HEK293 (cell line): ENCODE measurements around the gene MEX3A.

Experiments
- CTCF ChIP-seq: fragments of 450-650 bp; formaldehyde crosslinking; IDR thresholded peaks from 2 replicates; pipeline ENCODE4 v1.5.1; 2016; ENCODE audit warnings: missing biosample characterization, missing genetic modification characterization
- KLF7 ChIP-seq: fragments of 450-650 bp; formaldehyde crosslinking; IDR thresholded peaks from 2 replicates; pipeline ENCODE4 v1.5.1; 2016; ENCODE audit warnings: missing biosample characterization, missing genetic modification characterization, borderline replicate concordance
- SALL2 ChIP-seq: fragments of 450-650 bp; formaldehyde crosslinking; IDR thresholded peaks from 2 replicates; pipeline ENCODE4 v1.5.0; 2017; ENCODE audit warnings: missing biosample characterization, mild to moderate bottlenecking, missing genetic modification characterization, borderline replicate concordance
- SCRT2 ChIP-seq: fragments of 450-650 bp; formaldehyde crosslinking; IDR thresholded peaks from 2 replicates; pipeline ENCODE4 v1.5.1; 2016; ENCODE audit warnings: missing biosample characterization, missing genetic modification characterization
- SP2 ChIP-seq: fragments of 450-650 bp; formaldehyde crosslinking; IDR thresholded peaks from 2 replicates; pipeline ENCODE4 v1.5.1; 2016; ENCODE audit warnings: missing biosample characterization, missing genetic modification characterization
- SP3 ChIP-seq: fragments of 450-650 bp; formaldehyde crosslinking; IDR thresholded peaks from 2 replicates; pipeline ENCODE4 v1.5.1; 2016; ENCODE audit warnings: missing biosample characterization, missing genetic modification characterization
- ZBTB44 ChIP-seq: fragments of 450-650 bp; IDR thresholded peaks from 2 replicates; pipeline ENCODE4 v1.5.1; 2018; ENCODE audit warnings: missing biosample characterization, mild to moderate bottlenecking, missing genetic modification characterization
- ZNF112 ChIP-seq: fragments of 450-650 bp; formaldehyde crosslinking; IDR thresholded peaks from 2 replicates; pipeline ENCODE4 v1.5.0; 2017; ENCODE audit warnings: missing biosample characterization, missing genetic modification characterization
- ZNF169 ChIP-seq: fragments of 450-650 bp; formaldehyde crosslinking; IDR thresholded peaks from 2 replicates; pipeline ENCODE4 v1.5.1; 2016; ENCODE audit warnings: missing biosample characterization, missing genetic modification characterization
- ZNF280D ChIP-seq: fragments of 450-650 bp; formaldehyde crosslinking; IDR thresholded peaks from 2 replicates; pipeline ENCODE4 v1.5.1; 2016; ENCODE audit warnings: missing biosample characterization, missing genetic modification characterization
- ZNF335 ChIP-seq: fragments of 450-650 bp; formaldehyde crosslinking; conservative IDR thresholded peaks from 2 replicates; pipeline ENCODE4 v1.5.1; 2016; ENCODE audit warnings: missing biosample characterization, missing genetic modification characterization
- ZNF560 ChIP-seq: fragments of 450-650 bp; formaldehyde crosslinking; IDR thresholded peaks from 2 replicates; pipeline ENCODE4 v1.5.1; 2017; ENCODE audit warnings: missing biosample characterization, missing genetic modification characterization, borderline replicate concordance
- ZNF596 ChIP-seq: fragments of 450-650 bp; IDR thresholded peaks from 2 replicates; pipeline ENCODE4 v1.5.0; 2018; ENCODE audit warnings: missing biosample characterization, mild to moderate bottlenecking, missing genetic modification characterization, moderate library complexity
- ZNF623 ChIP-seq: fragments of 450-650 bp; formaldehyde crosslinking; IDR thresholded peaks from 2 replicates; pipeline ENCODE4 v1.5.1; 2016; ENCODE audit warnings: missing biosample characterization, missing genetic modification characterization
- ZNF626 ChIP-seq: fragments of 450-650 bp; sonication (Bioruptor Pico); formaldehyde crosslinking; IDR thresholded peaks from 2 replicates; pipeline ENCODE4 v1.5.1; 2018; ENCODE audit warnings: missing biosample characterization, missing genetic modification characterization, inconsistent platforms
- ZNF777 ChIP-seq: fragments of 450-650 bp; formaldehyde crosslinking; IDR thresholded peaks from 2 replicates; pipeline ENCODE4 v1.5.1; 2017; ENCODE audit warnings: missing biosample characterization, missing genetic modification characterization, borderline replicate concordance
- ZNF843 ChIP-seq: fragments of 450-650 bp; formaldehyde crosslinking; IDR thresholded peaks from 2 replicates; pipeline ENCODE4 v1.5.1; 2016; ENCODE audit warnings: missing biosample characterization, missing genetic modification characterization
- ZXDB ChIP-seq: fragments of 450-650 bp; formaldehyde crosslinking; IDR thresholded peaks from 2 replicates; pipeline ENCODE4 v1.5.1; 2016; ENCODE audit warnings: missing biosample characterization, missing genetic modification characterization
- TF ChIP-seq, protein P1 (sequence below): fragments of 450-650 bp; formaldehyde crosslinking; IDR thresholded peaks from 2 replicates; pipeline ENCODE4 v1.5.1; 2017; ENCODE audit warnings: missing biosample characterization, missing genetic modification characterization
- TF ChIP-seq, protein P2 (sequence below): fragments of 450-650 bp; formaldehyde crosslinking; IDR thresholded peaks from 2 replicates; pipeline ENCODE4 v1.5.1; 2017; ENCODE audit warnings: missing biosample characterization, missing genetic modification characterization
- TF ChIP-seq, protein P3 (sequence below): fragments of 450-650 bp; formaldehyde crosslinking; IDR thresholded peaks from 2 replicates; pipeline ENCODE4 v1.5.1; 2016; ENCODE audit warnings: missing biosample characterization, missing genetic modification characterization, low read depth
- TF ChIP-seq, protein P4 (sequence below): fragments of 450-650 bp; formaldehyde crosslinking; IDR thresholded peaks from 2 replicates; pipeline ENCODE4 v1.5.1; 2016; ENCODE audit warnings: missing biosample characterization, missing genetic modification characterization

MEX3A gene

DNA sequence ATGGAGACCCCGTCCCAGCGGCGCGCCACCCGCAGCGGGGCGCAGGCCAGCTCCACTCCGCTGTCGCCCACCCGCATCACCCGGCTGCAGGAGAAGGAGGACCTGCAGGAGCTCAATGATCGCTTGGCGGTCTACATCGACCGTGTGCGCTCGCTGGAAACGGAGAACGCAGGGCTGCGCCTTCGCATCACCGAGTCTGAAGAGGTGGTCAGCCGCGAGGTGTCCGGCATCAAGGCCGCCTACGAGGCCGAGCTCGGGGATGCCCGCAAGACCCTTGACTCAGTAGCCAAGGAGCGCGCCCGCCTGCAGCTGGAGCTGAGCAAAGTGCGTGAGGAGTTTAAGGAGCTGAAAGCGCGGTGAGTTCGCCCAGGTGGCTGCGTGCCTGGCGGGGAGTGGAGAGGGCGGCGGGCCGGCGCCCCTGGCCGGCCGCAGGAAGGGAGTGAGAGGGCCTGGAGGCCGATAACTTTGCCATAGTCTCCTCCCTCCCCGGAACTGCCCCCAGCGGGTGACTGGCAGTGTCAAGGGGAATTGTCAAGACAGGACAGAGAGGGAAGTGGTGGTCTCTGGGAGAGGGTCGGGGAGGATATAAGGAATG, 32.8 kb upstream of the MEX3A start (continued):
- no peak for TF ChIP-seq ZNF112 (tag by site-specific recombination)
- no peak for TF ChIP-seq ZNF843
- no peak for TF ChIP-seq SCRT2 (tag by site-specific recombination)
- no peak for TF ChIP-seq ZNF169 (tag by site-specific recombination)
- no peak for TF ChIP-seq ZNF596
- TF ChIP-seq ZXDB (tag by site-specific recombination), result peak; percentile 15; the same call in 1 of the 2 replicates
- TF ChIP-seq, protein P1, sequence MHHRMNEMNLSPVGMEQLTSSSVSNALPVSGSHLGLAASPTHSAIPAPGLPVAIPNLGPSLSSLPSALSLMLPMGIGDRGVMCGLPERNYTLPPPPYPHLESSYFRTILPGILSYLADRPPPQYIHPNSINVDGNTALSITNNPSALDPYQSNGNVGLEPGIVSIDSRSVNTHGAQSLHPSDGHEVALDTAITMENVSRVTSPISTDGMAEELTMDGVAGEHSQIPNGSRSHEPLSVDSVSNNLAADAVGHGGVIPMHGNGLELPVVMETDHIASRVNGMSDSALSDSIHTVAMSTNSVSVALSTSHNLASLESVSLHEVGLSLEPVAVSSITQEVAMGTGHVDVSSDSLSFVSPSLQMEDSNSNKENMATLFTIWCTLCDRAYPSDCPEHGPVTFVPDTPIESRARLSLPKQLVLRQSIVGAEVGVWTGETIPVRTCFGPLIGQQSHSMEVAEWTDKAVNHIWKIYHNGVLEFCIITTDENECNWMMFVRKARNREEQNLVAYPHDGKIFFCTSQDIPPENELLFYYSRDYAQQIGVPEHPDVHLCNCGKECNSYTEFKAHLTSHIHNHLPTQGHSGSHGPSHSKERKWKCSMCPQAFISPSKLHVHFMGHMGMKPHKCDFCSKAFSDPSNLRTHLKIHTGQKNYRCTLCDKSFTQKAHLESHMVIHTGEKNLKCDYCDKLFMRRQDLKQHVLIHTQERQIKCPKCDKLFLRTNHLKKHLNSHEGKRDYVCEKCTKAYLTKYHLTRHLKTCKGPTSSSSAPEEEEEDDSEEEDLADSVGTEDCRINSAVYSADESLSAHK (tag by site-specific recombination), result peak; percentile 86
- TF ChIP-seq SP3 (tag by site-specific recombination), result 0 out of 2 replicates have a peak, but pooled peaks have one; percentile 24
- peak; percentile 76 for TF ChIP-seq ZNF335 (tag by site-specific recombination)
- no peak for TF ChIP-seq ZNF623
- TF ChIP-seq, protein P2, sequence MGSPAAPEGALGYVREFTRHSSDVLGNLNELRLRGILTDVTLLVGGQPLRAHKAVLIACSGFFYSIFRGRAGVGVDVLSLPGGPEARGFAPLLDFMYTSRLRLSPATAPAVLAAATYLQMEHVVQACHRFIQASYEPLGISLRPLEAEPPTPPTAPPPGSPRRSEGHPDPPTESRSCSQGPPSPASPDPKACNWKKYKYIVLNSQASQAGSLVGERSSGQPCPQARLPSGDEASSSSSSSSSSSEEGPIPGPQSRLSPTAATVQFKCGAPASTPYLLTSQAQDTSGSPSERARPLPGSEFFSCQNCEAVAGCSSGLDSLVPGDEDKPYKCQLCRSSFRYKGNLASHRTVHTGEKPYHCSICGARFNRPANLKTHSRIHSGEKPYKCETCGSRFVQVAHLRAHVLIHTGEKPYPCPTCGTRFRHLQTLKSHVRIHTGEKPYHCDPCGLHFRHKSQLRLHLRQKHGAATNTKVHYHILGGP (tag by site-specific recombination), result no peak
- TF ChIP-seq CTCF (tag by site-specific recombination), result no peak
- TF ChIP-seq, protein P3, sequence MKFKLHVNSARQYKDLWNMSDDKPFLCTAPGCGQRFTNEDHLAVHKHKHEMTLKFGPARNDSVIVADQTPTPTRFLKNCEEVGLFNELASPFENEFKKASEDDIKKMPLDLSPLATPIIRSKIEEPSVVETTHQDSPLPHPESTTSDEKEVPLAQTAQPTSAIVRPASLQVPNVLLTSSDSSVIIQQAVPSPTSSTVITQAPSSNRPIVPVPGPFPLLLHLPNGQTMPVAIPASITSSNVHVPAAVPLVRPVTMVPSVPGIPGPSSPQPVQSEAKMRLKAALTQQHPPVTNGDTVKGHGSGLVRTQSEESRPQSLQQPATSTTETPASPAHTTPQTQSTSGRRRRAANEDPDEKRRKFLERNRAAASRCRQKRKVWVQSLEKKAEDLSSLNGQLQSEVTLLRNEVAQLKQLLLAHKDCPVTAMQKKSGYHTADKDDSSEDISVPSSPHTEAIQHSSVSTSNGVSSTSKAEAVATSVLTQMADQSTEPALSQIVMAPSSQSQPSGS (tag by site-specific recombination), result no peak
- no peak for TF ChIP-seq KLF7 (tag by site-specific recombination)
- TF ChIP-seq SP2, result peak; percentile 70
- TF ChIP-seq, protein P4, sequence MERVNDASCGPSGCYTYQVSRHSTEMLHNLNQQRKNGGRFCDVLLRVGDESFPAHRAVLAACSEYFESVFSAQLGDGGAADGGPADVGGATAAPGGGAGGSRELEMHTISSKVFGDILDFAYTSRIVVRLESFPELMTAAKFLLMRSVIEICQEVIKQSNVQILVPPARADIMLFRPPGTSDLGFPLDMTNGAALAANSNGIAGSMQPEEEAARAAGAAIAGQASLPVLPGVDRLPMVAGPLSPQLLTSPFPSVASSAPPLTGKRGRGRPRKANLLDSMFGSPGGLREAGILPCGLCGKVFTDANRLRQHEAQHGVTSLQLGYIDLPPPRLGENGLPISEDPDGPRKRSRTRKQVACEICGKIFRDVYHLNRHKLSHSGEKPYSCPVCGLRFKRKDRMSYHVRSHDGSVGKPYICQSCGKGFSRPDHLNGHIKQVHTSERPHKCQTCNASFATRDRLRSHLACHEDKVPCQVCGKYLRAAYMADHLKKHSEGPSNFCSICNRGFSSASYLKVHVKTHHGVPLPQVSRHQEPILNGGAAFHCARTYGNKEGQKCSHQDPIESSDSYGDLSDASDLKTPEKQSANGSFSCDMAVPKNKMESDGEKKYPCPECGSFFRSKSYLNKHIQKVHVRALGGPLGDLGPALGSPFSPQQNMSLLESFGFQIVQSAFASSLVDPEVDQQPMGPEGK (tag by site-specific recombination), result peak; percentile 63; the same call in 1 of the 2 replicates
- no peak for TF ChIP-seq ZNF626 (tag by site-specific recombination)
- no peak for TF ChIP-seq ZBTB44 (tag by site-specific recombination)
- TF ChIP-seq ZNF560 (tag by site-specific recombination), result no peak
- TF ChIP-seq ZNF280D (tag by site-specific recombination), result no peak
- no peak for TF ChIP-seq SALL2
- no peak; the same call in 1 of the 2 replicates for TF ChIP-seq ZNF777
